SK-N-MC (cell line): ENCODE measurements around the gene GIT1.
A peak's percentile ranks its signal among the peaks of the same experiment; 100 is the strongest.

Experiments used
- DNase-seq: peaks from one replicate; pipeline ENCODE4 v3.0.0-alpha.2; 2011; ENCODE audit warnings: low read depth, low spot score
- H3K27ac ChIP-seq: fragments of 200-600 bp; sonication (generic); 2 replicates; pipeline ENCODE4 v1.5.1; 2016; ENCODE audit warnings: mixed run types
- H3K36me3 ChIP-seq: fragments of 200-600 bp; sonication (generic); 2 replicates; pipeline ENCODE4 v1.6.1; 2017; ENCODE audit warnings: antibody characterized with exemption, low read length, mixed read lengths; ENCODE audit not compliant: insufficient read depth
- H3K4me3 ChIP-seq: fragments of 200-600 bp; sonication (generic); 2 replicates; pipeline ENCODE4 v1.5.1; 2016
- H3K9ac ChIP-seq: fragments of 200-600 bp; sonication (generic); 2 replicates; pipeline ENCODE4 v1.8.0; 2017; ENCODE audit warnings: mixed run types, mixed read lengths; ENCODE audit not compliant: insufficient read length
- H3K9me3 ChIP-seq: fragments of 200-600 bp; sonication (generic); 2 replicates; pipeline ENCODE4 v1.6.1; 2017; ENCODE audit warnings: low read depth, mild to moderate bottlenecking, antibody characterized with exemption, low read length, moderate library complexity, mixed read lengths
- EZH2 ChIP-seq: fragments of 200-600 bp; sonication (generic); IDR thresholded peaks from one replicate; pipeline ENCODE4 v1.6.1; 2017; ENCODE audit warnings: antibody characterized with exemption
- FOXP2 ChIP-seq: optimal IDR thresholded peaks from 2 replicates; pipeline ENCODE3; 2011; ENCODE audit warnings: mild to moderate bottlenecking, moderate library complexity; ENCODE audit not compliant: insufficient read depth; ENCODE audit errors: extremely low read length, control extremely low read depth
- POLR2AphosphoS5 ChIP-seq: IDR thresholded peaks from 2 replicates; pipeline ENCODE4 v1.6.1; 2012; ENCODE audit warnings: mild to moderate bottlenecking, low read depth, low read length, borderline replicate concordance

GIT1 gene

DNA sequence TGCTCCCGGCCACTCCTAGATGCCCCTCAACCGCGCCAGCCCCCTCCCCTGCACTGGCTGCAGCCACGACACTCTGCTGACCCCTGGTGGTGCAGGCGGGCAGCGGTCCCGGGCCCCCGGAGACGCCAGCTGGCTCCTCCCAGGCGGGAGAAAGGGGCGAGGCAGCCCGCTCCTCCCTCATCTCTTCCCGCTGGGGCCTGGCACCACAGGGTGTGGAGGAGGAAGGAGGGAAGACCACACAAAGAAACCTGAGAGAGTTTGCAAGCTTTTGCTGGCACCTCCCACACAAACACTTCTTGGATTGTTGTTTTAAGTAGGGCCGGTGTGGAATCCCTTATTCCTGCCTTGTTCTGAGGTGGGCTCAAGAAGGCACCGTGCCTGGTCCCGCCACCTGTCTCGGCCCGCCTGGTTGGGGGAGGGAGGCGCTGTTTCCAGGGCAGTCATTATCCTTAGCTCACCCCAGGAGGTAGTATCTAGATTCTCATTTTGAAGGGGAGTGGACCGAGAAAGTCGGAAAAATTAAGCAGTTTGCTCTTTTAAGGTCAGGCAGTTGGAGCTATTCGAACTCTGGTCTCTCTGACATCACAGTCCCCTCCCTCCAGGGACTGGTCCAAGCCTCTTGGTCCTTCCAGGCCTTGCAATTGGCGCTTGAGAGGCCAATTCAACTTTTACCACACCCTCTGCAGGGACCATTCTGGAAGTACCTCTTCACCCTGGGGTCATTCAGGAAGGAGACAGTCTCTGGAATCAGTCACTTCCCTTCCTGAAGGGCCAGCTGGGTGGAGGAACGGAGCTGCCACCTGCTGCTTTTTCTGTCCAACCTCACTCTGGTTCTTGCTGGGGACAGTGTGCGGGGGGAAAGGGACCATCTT, 2.5 kb upstream of the GIT1 start:
- H3K9me3 ChIP-seq: no peaks in the 10 kb centered on the region
- H3K27ac ChIP-seq: peak overlapping the region; percentile 87
- TF ChIP-seq POLR2AphosphoS5 (peak; percentile 69), FOXP2 (no peak), EZH2 (no peak)
- H3K4me3 ChIP-seq: peak overlapping the region; percentile 80
- no peaks in the 10 kb centered on the region for H3K36me3 ChIP-seq
- DNase-seq: peak; percentile 35
- H3K9ac ChIP-seq: no peak overlapping the region

DNA sequence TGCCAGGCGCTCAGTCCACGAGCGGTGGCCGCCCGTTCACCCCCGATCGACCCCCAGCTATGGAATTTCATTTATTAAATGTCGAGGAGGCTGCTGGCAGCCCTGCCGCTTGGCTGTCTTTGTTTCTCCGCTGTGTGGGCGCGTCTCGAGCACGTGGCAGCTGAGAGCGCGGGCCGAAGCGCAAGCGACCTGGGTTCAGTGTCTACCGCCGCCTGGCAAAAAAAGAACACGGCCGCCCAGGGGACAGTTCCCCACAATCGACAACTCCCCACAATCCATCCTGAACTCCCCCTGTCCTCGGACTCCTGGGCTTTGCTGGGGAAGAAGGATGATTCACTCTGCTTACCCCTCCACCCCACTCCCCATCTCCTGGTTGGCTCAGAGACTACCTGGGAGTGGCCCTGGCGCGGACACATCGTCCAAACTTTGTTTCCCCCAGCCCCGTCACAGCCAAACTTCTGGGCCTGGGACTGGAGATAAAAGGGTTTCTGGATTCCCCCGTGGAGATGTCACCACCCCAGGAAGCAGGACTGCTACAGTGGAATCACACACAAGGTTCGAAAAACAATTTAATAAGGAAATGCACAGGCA, 1.8 kb upstream of the GIT1 start:
- TF ChIP-seq EZH2 (no peak), POLR2AphosphoS5 (no peak)
- H3K4me3 ChIP-seq: peak overlapping the region; percentile 80
- no peak for DNase-seq
- H3K9ac ChIP-seq: peak overlapping the region; percentile 1
- peak overlapping the region; percentile 22; the same call in 1 of the 2 replicates for H3K27ac ChIP-seq
- no peaks in the 10 kb centered on the region for H3K9me3 ChIP-seq
- no peaks in the 10 kb centered on the region for H3K36me3 ChIP-seq

GRCh38 chr17:29590411-29591145, 1.1 kb upstream of the GIT1 start:
- TF ChIP-seq EZH2 (no peak), POLR2AphosphoS5 (no peak; the same call in 1 of the 2 replicates), FOXP2 (no peak)
- peak overlapping the region; percentile 73 for H3K9ac ChIP-seq
- H3K9me3 ChIP-seq: no peaks in the 10 kb centered on the region
- H3K27ac ChIP-seq: peak overlapping the region; percentile 22
- H3K4me3 ChIP-seq: peak overlapping the region; percentile 80
- no peaks in the 10 kb centered on the region for H3K36me3 ChIP-seq
- DNase-seq: no peak

DNA sequence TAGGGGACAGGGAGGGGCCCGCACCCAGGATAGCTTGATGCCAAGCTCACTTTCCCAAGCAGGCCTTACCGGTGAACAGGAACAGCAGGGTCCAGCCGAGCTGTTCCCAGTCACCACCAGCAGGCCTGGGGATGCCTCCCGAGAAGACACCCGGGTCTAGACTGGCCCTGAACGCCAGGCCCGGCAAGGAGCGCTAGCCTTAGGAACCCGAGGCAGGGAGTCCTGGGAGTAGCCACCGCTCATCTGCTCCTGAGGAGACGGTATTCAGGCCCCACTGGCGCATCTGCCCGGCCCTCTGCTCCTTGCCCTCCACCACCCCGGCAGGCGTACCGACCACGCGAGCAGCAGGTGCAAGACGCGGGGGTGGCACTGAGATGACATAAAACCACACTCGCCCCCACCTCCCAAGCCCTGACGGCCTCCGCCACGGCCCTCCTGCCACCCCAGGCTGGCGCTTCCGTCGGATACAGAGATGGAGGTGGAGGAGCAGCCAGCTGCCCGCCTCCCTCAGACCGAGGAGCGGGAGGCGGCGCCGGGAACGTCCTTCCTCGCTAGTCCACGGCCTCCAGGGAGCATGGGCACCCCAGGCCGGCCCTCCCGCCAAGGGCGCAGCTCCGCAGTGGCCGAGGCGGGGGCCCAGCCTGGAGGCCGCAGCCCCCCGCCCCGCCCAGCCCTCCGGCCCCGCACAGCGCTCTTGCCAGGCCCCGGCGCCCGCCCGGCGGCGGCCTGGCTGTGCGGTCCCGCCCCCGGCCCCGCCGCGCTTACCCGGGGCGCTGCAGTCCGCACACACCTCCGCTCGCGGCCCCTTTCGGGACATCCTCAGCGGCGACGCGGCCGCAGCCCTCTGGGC, 661 bp downstream of the GIT1 start:
- H3K9ac ChIP-seq: peak overlapping the region; percentile 75
- H3K27ac ChIP-seq: no peak overlapping the region
- TF ChIP-seq FOXP2 (no peak), EZH2 (no peak), POLR2AphosphoS5 (no peak)
- no peaks in the 10 kb centered on the region for H3K36me3 ChIP-seq
- DNase-seq: no peak
- H3K4me3 ChIP-seq: peak overlapping the region; percentile 88
- no peaks in the 10 kb centered on the region for H3K9me3 ChIP-seq

DNA sequence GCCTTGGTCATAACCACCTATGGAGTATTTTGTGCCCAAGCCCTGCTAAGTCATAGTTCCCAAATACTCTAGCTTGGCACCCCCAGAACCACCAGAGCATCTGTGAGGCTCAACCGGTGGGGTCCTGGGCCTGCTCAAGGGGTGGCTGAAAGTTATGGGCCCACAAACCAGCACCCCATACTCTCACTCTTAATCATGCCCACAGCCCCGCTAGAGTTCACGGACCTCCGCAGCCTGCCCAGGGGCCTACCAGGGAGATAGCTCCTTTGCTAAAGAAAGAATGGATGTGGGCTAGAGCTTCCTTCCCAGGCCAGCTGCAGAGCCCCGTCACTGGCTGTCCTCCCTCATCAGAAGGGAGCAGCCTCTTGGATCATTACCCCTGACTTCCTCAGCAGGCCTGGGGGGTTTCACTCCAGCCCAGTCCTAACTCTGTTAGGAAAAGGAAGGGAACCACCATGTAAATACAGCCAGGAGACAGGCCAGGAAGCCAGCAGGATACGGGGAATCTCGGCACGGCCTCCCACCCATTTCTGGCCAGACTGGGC, 1.4 kb downstream of the GIT1 start:
- H3K9me3 ChIP-seq: no peaks in the 10 kb centered on the region
- no peak overlapping the region for H3K27ac ChIP-seq
- peak overlapping the region; percentile 75 for H3K9ac ChIP-seq
- no peak for TF ChIP-seq FOXP2
- no peak for TF ChIP-seq POLR2AphosphoS5
- no peak for TF ChIP-seq EZH2
- H3K36me3 ChIP-seq: no peaks in the 10 kb centered on the region
- no peak for DNase-seq
- peak overlapping the region; percentile 88 for H3K4me3 ChIP-seq

DNA sequence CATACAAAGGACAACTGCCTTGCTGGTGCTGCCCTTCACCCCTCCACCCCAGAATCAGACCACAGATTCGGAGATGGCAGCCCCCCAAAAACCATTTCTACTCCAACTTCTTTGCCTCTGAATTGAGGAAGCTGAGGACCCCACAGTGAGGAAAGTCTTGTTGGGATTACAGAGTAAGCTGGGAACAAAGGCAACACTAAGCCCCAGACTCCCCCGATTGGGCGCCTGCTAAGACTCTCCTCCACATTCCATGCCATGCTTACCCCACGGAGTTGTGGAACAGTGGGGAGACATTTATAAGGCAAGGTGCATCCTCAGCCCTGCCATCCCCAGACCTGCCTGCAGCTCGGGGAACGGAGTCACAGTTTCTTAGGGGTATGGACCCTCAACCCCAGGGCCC, 1.9 kb downstream of the GIT1 start:
- no peaks in the 10 kb centered on the region for H3K36me3 ChIP-seq
- peak overlapping the region; percentile 88 for H3K4me3 ChIP-seq

GRCh38 chr17:29586676-29587469, 2.6 kb downstream of the GIT1 start:
- H3K9ac ChIP-seq: no peak overlapping the region
- H3K9me3 ChIP-seq: no peaks in the 10 kb centered on the region
- no peak for DNase-seq
- H3K27ac ChIP-seq: no peak overlapping the region
- H3K36me3 ChIP-seq: peaks cover 3% of the 10 kb centered on the region; the same call in 1 of the 2 replicates
- TF ChIP-seq POLR2AphosphoS5 (no peak), EZH2 (no peak), FOXP2 (no peak)
- no peak overlapping the region for H3K4me3 ChIP-seq

More for the DNA sequence above, 1.9 kb downstream of the GIT1 start:
- Histone ChIP-seq H3K27ac (no peak overlapping the region), H3K9me3 (no peaks in the 10 kb centered on the region), H3K9ac (no peak overlapping the region)
- DNase-seq: no peak
- TF ChIP-seq EZH2: no peak
- TF ChIP-seq FOXP2: no peak
- no peak for TF ChIP-seq POLR2AphosphoS5
